Measurements from ENCODE around the gene CENPB.

- TF ChIP-seq CTCF (IDR thresholded peaks at IDR 0.05) (no peak), EP300 (IDR thresholded peaks at IDR 0.05) (no peak), POLR2A (IDR thresholded peaks at IDR 0.05) (no peak)
These were observed 39.0 kb upstream of the CENPB start for GRCh38 chr20:3825526-3825925.
